Medulla oblongata (tissue), 1 donor: Measurements from ENCODE around the gene PPM1F.
"Not testable (repeated sequence)": the region's sequence is repeated elsewhere in the genome, so short reads cannot be mapped to it uniquely, and the experiment has no call there.

ENCODE experiments used
- DNase-seq: peaks from one replicate; pipeline ENCODE4 v3.0.0-alpha.2; 2015; ENCODE audit errors: extremely low spot score

PPM1F gene

GRCh38 chr22:21921184-21921721, 31.4 kb downstream of the PPM1F start:
- DNase-seq, result no peak

GRCh38 chr22:21920341-21921183, 32.1 kb downstream of the PPM1F start:
- no peak for DNase-seq

GRCh38 chr22:21919526-21920307, 32.9 kb downstream of the PPM1F start:
- DNase-seq, result no peak

- DNase-seq, result no peak
Observed at GRCh38 chr22:21918466-21919185, 34.0 kb downstream of the PPM1F start.

- DNase-seq, result no peak
Observed at GRCh38 chr22:21917959-21918261, 34.7 kb downstream of the PPM1F start.

GRCh38 chr22:21917181-21917958, 35.3 kb downstream of the PPM1F start:
- peak; percentile 61 for DNase-seq

- no peak for DNase-seq
Observed at GRCh38 chr22:21916309-21916918, 36.2 kb downstream of the PPM1F start.

GRCh38 chr22:21915624-21916308, 36.9 kb downstream of the PPM1F start:
- DNase-seq, result no peak

- not testable (repeated sequence) for DNase-seq
Observed at GRCh38 chr22:21914033-21914642, 38.5 kb downstream of the PPM1F start.

- DNase-seq, result not testable (repeated sequence)
Observed at GRCh38 chr22:21910367-21910766, 42.3 kb downstream of the PPM1F start.

GRCh38 chr22:21909871-21910270, 42.8 kb downstream of the PPM1F start:
- DNase-seq, result no peak

GRCh38 chr22:21907638-21908522, 44.8 kb downstream of the PPM1F start:
- DNase-seq, result no peak

- not testable (repeated sequence) for DNase-seq
Observed at GRCh38 chr22:21905234-21905633, 47.4 kb downstream of the PPM1F start.

- DNase-seq, result no peak
Observed at GRCh38 chr22:21904250-21904789, 48.3 kb downstream of the PPM1F start.

- no peak for DNase-seq
Observed at GRCh38 chr22:21903283-21903682, 49.4 kb downstream of the PPM1F start.

GRCh38 chr22:21902296-21903087, 50.2 kb downstream of the PPM1F start:
- DNase-seq, result no peak

- DNase-seq, result no peak
Observed at GRCh38 chr22:21898354-21898896, 54.2 kb downstream of the PPM1F start.
